B cell (primary cell): ENCODE data around the gene ETV6. TPM values are rescaled to one million over a fixed set of nuclear protein-coding genes. Genes with fewer than 3 reads are reported as not detected.
A peak's percentile ranks its signal among the peaks of the same experiment; 100 is the strongest.

Experiments used
- ATAC-seq: fragments of 200-7000 bp; cut with Tn5 transposase; one replicate; pipeline ENCODE4 v1.10.0; 2021; ENCODE audit warnings: low read depth, mild to moderate bottlenecking, moderate number of reproducible peaks, moderate library complexity
- CTCF ChIA-PET: fragments of 350-600 bp; sonication (Branson Sonifier 250); formaldehyde crosslinking; loops from one replicate; lab custom pipeline; 2021; ENCODE audit warnings: antibody characterized with exemption, inconsistent platforms; lab: Charles Lee
- POLR2A ChIA-PET: fragments of 350-600 bp; sonication (Branson Sonifier 250); formaldehyde crosslinking; loops from one replicate; lab custom pipeline; 2021; ENCODE audit warnings: antibody characterized with exemption; lab: Charles Lee
- DNase-seq: peaks from one replicate; pipeline ENCODE4 v3.0.0; 2013
- H2AFZ ChIP-seq: 2 replicates; pipeline ENCODE4 v1.6.1; 2012; ENCODE audit warnings: mild to moderate bottlenecking, low read depth, low read length; ENCODE audit not compliant: insufficient read depth, poor library complexity, severe bottlenecking
- H3K27ac ChIP-seq, 2 donors: 1 replicate in 1 of 2; 2 replicates in 1 of 2; pipeline ENCODE4 v1.5.1; 2012 to 2013; ENCODE audit warnings: low read length in 2 of 2, mild to moderate bottlenecking in 2 of 2, moderate library complexity in 1 of 2
- H3K27me3 ChIP-seq, 4 experiments: fragments of 200-600 bp in 1 of 4; sonication (generic) in 1 of 4; replicated peaks in 1 of 4; 1 replicate in 2 of 4; 2 replicates in 2 of 4; pipeline versions ENCODE4 v1.6.1 to v1.7.0; 2013 to 2016; ENCODE audit warnings: low read length in 3 of 4, mild to moderate bottlenecking in 2 of 4, mixed read lengths in 1 of 4, moderate library complexity in 1 of 4; ENCODE audit not compliant: insufficient read depth in 4 of 4, control insufficient read depth in 3 of 4; ENCODE audit errors: control extremely low read depth in 1 of 4
- H3K36me3 ChIP-seq, 2 experiments: replicated peaks in 1 of 2; 1 replicate in 1 of 2; 2 replicates in 1 of 2; pipeline versions ENCODE4 v1.6.1 to v1.7.1; 2013; ENCODE audit warnings: low read length in 1 of 2; ENCODE audit not compliant: insufficient read depth in 2 of 2, control insufficient read depth in 1 of 2; ENCODE audit errors: control extremely low read depth in 1 of 2, extremely low read depth in 1 of 2
- H3K4me1 ChIP-seq, 2 donors: fragments of 200-600 bp in 1 of 2; sonication (generic) in 1 of 2; 1 replicate in 1 of 2; 2 replicates in 1 of 2; pipeline versions ENCODE4 v1.5.1 to v1.6.1; 2013 to 2017; ENCODE audit warnings: low read length in 2 of 2; ENCODE audit not compliant: control insufficient read depth in 2 of 2, insufficient read depth in 2 of 2
- H3K4me2 ChIP-seq: replicated peaks from 2 replicates; pipeline ENCODE3; 2012; ENCODE audit warnings: mild to moderate bottlenecking, low read depth, low read length; ENCODE audit not compliant: poor library complexity, severe bottlenecking
- H3K4me3 ChIP-seq, 5 experiments: fragments of 200-600 bp in 1 of 5; sonication (generic) in 1 of 5; 1 replicate in 3 of 5; 2 replicates in 2 of 5; pipeline versions ENCODE4 v1.5.1 to v1.7.0; 2011 to 2016; ENCODE audit warnings: low read length in 4 of 5, mild to moderate bottlenecking in 4 of 5, low read depth in 2 of 5, control low read depth in 1 of 5, moderate library complexity in 1 of 5; ENCODE audit not compliant: insufficient read depth in 1 of 5; ENCODE audit errors: control extremely low read depth in 1 of 5, extremely low read depth in 1 of 5
- H3K79me2 ChIP-seq: fragments of 200-600 bp; sonication (generic); one replicate; pipeline ENCODE4 v1.6.0; 2016; ENCODE audit warnings: low read length; ENCODE audit not compliant: control insufficient read depth, insufficient read depth
- H3K9ac ChIP-seq: fragments of 200-600 bp; sonication (generic); 2 replicates; pipeline ENCODE4 v1.6.1; 2017; ENCODE audit warnings: mild to moderate bottlenecking, low read length, moderate library complexity
- H3K9me3 ChIP-seq, 3 donors: one replicate each; pipeline versions ENCODE4 v1.6.1 to v1.7.1; 2013; ENCODE audit warnings: low read length in 2 of 3; ENCODE audit not compliant: control insufficient read depth in 2 of 3, insufficient read depth in 1 of 3; ENCODE audit errors: control extremely low read depth in 1 of 3
- H4K20me1 ChIP-seq: 2 replicates; pipeline ENCODE4 v1.6.0; 2012; ENCODE audit warnings: mild to moderate bottlenecking, low read length; ENCODE audit not compliant: insufficient read depth, control insufficient read depth, poor library complexity, severe bottlenecking
- H3K27ac Mint-ChIP-seq: one replicate; pipeline ENCODE4 v1.8.0; 2021; ENCODE audit warnings: mixed read lengths
- H3K27me3 Mint-ChIP-seq: one replicate; pipeline ENCODE4 v1.8.0; 2021; ENCODE audit warnings: mixed read lengths
- H3K4me1 Mint-ChIP-seq: one replicate; pipeline ENCODE4 v1.8.0; 2021; ENCODE audit warnings: mixed read lengths
- H3K4me3 Mint-ChIP-seq: one replicate; pipeline ENCODE4 v1.8.0; 2021; ENCODE audit warnings: mixed read lengths
- H3K9me3 Mint-ChIP-seq: one replicate; pipeline ENCODE4 v1.8.0; 2022; ENCODE audit warnings: mixed read lengths; ENCODE audit not compliant: insufficient read depth
- EZH2 ChIP-seq: IDR thresholded peaks from 2 replicates; pipeline ENCODE4 v1.6.1; 2012; ENCODE audit warnings: borderline replicate concordance, low read depth, mild to moderate bottlenecking, moderate library complexity, low read length; ENCODE audit not compliant: insufficient read depth, poor library complexity, severe bottlenecking
- WGBS: methylation state at CpG from one replicate; pipeline ENCODE4 v1.1.5; 2013; ENCODE audit warnings: missing lambda C conversion rate; ENCODE audit not compliant: insufficient coverage; 5-methylcytosine and 5-hydroxymethylcytosine counted together
- intact Hi-C: fragments of 100-400 bp; cut with micrococcal nuclease; formaldehyde crosslinking; loops from one replicate; pipeline ENCODE4 v1.10.0; 2022
- polyA plus RNA-seq: library from polyadenylated mRNA; depleted of rRNA; stranded (reverse); fragments of >200 nt; gene quantifications from 2 replicates; pipeline ENCODE4 v1.2.3, GENCODE V29; 2012
- total RNA-seq, 2 donors: library from RNA; stranded (reverse); fragments of 120-200 nt in 1 of 2; gene quantifications; 1 replicate in 1 of 2; 2 replicates in 1 of 2; pipeline versions ENCODE4 v1.2.3 to v1.2.4, GENCODE V29; 2013 to 2022
- TF ChIP-seq, protein P1 (sequence below): fragments of 200-600 bp; IDR thresholded peaks from one replicate; pipeline ENCODE4 v1.8.0; 2022; ENCODE audit warnings: antibody characterized with exemption, mild to moderate bottlenecking

ETV6 gene
- total and polyA plus RNA-seq, 2 donors (not counting 1 experiment from before 2014, with no cell fraction given): 17.4 to 123 TPM

DNA sequence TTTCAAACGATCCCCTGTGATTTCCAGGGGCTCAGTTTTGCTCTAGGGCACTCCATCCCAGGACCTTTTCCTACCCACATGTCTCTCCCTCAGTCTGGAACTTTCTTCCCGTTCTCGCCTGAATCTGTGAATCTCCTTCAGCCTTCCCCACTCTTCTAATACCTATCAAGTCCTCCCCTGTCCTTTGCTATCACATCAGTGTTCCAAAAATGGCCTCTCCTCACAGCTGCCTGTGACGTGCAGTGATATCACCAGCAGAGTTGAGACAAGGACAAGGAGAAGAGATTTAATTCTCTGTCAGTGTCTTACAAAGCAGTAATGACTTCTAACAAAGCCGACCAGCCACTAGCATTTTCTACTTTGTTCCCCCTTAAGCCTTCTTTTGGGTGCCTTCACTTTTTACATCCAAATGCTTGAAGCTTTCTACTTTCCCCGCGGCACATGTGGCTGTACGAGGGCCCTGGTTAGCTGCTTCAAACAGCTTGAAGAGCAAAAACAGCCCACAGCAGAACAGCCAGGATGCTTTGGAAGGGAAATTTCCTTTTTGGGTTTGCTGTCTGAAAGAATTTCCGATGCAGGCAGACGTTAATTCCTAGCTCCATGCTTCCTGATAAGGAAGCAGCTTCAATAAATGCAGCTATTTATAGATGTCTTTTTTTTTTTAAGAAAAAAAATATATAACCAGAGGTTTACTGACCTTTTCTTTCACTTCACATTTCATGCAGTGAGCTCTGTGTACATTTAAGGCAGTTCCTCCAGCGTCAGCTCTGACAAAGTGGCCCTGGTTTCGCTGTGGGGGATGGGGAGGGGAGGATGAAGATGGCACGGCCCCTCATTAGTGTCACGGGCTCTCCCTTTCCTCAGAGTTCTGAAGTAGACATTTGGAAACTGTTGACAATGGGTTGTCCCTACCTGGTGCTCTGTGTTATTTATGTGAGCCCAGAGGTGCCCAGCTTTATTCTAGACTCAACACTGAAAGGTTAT, 109.3 kb downstream of the ETV6 start:
- CTCF ChIA-PET: interaction anchor here (1.1 to 2.3 kb wide), 8 partner anchors 8 to 274 kb away, joined by 3 to 8 read pairs (median 4); no protein-coding TSS in a partner anchor

More for the DNA sequence above, 109.3 kb downstream of the ETV6 start:
- no peaks in the 10 kb centered on the region for H3K9me3 ChIP-seq
- no peak for TF ChIP-seq EZH2
- TF ChIP-seq, protein P1, sequence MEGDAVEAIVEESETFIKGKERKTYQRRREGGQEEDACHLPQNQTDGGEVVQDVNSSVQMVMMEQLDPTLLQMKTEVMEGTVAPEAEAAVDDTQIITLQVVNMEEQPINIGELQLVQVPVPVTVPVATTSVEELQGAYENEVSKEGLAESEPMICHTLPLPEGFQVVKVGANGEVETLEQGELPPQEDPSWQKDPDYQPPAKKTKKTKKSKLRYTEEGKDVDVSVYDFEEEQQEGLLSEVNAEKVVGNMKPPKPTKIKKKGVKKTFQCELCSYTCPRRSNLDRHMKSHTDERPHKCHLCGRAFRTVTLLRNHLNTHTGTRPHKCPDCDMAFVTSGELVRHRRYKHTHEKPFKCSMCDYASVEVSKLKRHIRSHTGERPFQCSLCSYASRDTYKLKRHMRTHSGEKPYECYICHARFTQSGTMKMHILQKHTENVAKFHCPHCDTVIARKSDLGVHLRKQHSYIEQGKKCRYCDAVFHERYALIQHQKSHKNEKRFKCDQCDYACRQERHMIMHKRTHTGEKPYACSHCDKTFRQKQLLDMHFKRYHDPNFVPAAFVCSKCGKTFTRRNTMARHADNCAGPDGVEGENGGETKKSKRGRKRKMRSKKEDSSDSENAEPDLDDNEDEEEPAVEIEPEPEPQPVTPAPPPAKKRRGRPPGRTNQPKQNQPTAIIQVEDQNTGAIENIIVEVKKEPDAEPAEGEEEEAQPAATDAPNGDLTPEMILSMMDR: no peak
- peak overlapping the region in 2 of 5 experiments; percentile 18 to 28 for H3K4me3 ChIP-seq
- intact Hi-C loops: loop anchor here (1.0 to 10.0 kb wide), 2 partner anchors 9 to 256 kb away; no protein-coding TSS in a partner anchor
- peaks cover 49 to 56% of the 10 kb centered on the region in 2 donors for H3K4me1 ChIP-seq
- Mint-ChIP-seq H3K4me3 (peak overlapping the region; percentile 74), H3K4me1 (peaks cover 67% of the 10 kb centered on the region), H3K27ac (peak overlapping the region; percentile 97), H3K9me3 (no peaks in the 10 kb centered on the region), H3K27me3 (no peaks in the 10 kb centered on the region)
- H4K20me1 ChIP-seq: no peaks in the 10 kb centered on the region
- peak overlapping the region; percentile 43 for H2AFZ ChIP-seq
- peak overlapping the region; percentile 63 for H3K4me2 ChIP-seq
- ATAC-seq (peak; percentile 78), DNase-seq (peak; percentile 73)
- peak overlapping the region; percentile 68 to 81 for H3K27ac ChIP-seq
- POLR2A ChIA-PET: interaction anchor here (0.5 to 1.7 kb wide), 6 partner anchors 9 to 93 kb away, joined by 3 to 9 read pairs (median 6); no protein-coding TSS in a partner anchor
- H3K9ac ChIP-seq: peak overlapping the region; percentile 43
- no peaks in the 10 kb centered on the region for H3K27me3 ChIP-seq
- peaks cover 4 to 24% of the 10 kb centered on the region in 2 experiments for H3K36me3 ChIP-seq
- H3K79me2 ChIP-seq: peaks cover 52% of the 10 kb centered on the region
- whole genome bisulfite sequencing: 52% methylated on average over 12 of the region's 14 CpGs
